Tibial nerve (tissue), 4 donors: ENCODE results near the gene BCL7A. TPM values are rescaled to one million over a fixed set of nuclear protein-coding genes. Genes with fewer than 3 reads are reported as not detected.

ENCODE experiments used
- DNase-seq, 2 donors: peaks; one replicate each; pipeline ENCODE4 v3.0.0-alpha.2; 2019; ENCODE audit warnings: low spot score in 2 of 2
- H3K27ac ChIP-seq, 4 donors: fragments of 200-600 bp; sonication (generic) in 3 of 4; one replicate each; pipeline ENCODE4 v1.5.1; 2017 to 2019; ENCODE audit warnings: mild to moderate bottlenecking in 1 of 4
- H3K27me3 ChIP-seq, 2 donors: fragments of 200-600 bp; sonication (generic) in 1 of 2; one replicate each; pipeline versions ENCODE4 v1.5.1 to v1.6.0; 2017 to 2019
- H3K36me3 ChIP-seq, 3 donors: fragments of 200-600 bp; sonication (generic); one replicate each; pipeline ENCODE4 v1.5.1; 2018 to 2019
- H3K4me1 ChIP-seq, 4 donors: fragments of 200-600 bp; sonication (generic) in 3 of 4; one replicate each; pipeline ENCODE4 v1.5.1; 2017 to 2019
- H3K4me3 ChIP-seq, 4 donors: fragments of 200-600 bp; sonication (generic) in 3 of 4; one replicate each; pipeline ENCODE4 v1.5.1; 2017 to 2019; ENCODE audit warnings: mild to moderate bottlenecking in 1 of 4, moderate library complexity in 1 of 4
- H3K9me3 ChIP-seq, 4 donors: fragments of 200-600 bp; sonication (generic) in 3 of 4; one replicate each; pipeline ENCODE4 v1.5.1; 2017 to 2019
- CTCF ChIP-seq, 5 experiments: fragments of 200-600 bp in 3 of 5; fragments of 450-650 bp in 2 of 5; sonication (generic) in 3 of 5; IDR thresholded peaks; one replicate each; pipeline ENCODE4 v1.5.1; 2016 to 2019; ENCODE audit warnings: antibody characterized with exemption in 5 of 5, mild to moderate bottlenecking in 3 of 5, moderate library complexity in 2 of 5
- EP300 ChIP-seq, 2 donors: sonication (generic); formaldehyde crosslinking; IDR thresholded peaks; one replicate each; pipeline ENCODE4 v1.6.1; 2017; ENCODE audit warnings: antibody characterized with exemption in 2 of 2, mild to moderate bottlenecking in 1 of 2
- POLR2A ChIP-seq, 2 donors: fragments of 450-650 bp; IDR thresholded peaks; one replicate each; pipeline ENCODE4 v1.6.1; 2017; ENCODE audit warnings: antibody characterized with exemption in 2 of 2, mild to moderate bottlenecking in 2 of 2, moderate library complexity in 2 of 2
- WGBS, 2 donors: methylation state at CpG; one replicate each; pipeline ENCODE4 v1.1.5; 2018; 5-methylcytosine and 5-hydroxymethylcytosine counted together
- total RNA-seq, 4 donors: library from RNA; depleted of rRNA; stranded (reverse); fragments of >200 nt; gene quantifications; one replicate each; pipeline ENCODE4 v1.1.0, GENCODE V29; 2016

BCL7A gene
- total RNA-seq, 4 donors from 2014 or later = 2.4 to 10.7 (median 5.1) TPM

GRCh38 chr12:122003651-122004611 lies 17.8 kb upstream of the BCL7A start:
- no peak for DNase-seq
- Histone ChIP-seq H3K9me3 (peaks cover 0 to 5% (median 0%) of the 10 kb centered on the region in 4 donors), H3K36me3 (no peaks in the 10 kb centered on the region), H3K4me1 (peaks cover 0 to 13% (median 2%) of the 10 kb centered on the region in 4 donors), H3K27ac (no peak overlapping the region), H3K27me3 (no peaks in the 10 kb centered on the region), H3K4me3 (no peak overlapping the region)
- 59 to 62% methylated on average over 21 to 25 of the region's 28 CpGs for WGBS, 2 donors
- TF ChIP-seq POLR2A (IDR thresholded peaks at IDR 0.05) (no peak), CTCF (IDR thresholded peaks at IDR 0.05) (no peak), EP300 (IDR thresholded peaks at IDR 0.05) (no peak)

GRCh38 chr12:122004633-122005071 lies 17.0 kb upstream of the BCL7A start:
- no peaks in the 10 kb centered on the region for H3K36me3 ChIP-seq
- peaks cover 0 to 13% (median 2%) of the 10 kb centered on the region in 4 donors for H3K4me1 ChIP-seq
- TF ChIP-seq POLR2A (IDR thresholded peaks at IDR 0.05) (no peak), CTCF (IDR thresholded peaks at IDR 0.05) (no peak), EP300 (IDR thresholded peaks at IDR 0.05) (no peak)
- H3K4me3 ChIP-seq = no peak overlapping the region
- 61 to 71% methylated on average over 12 of the region's 12 CpGs for WGBS, 2 donors
- H3K9me3 ChIP-seq = no peaks in the 10 kb centered on the region
- no peak for DNase-seq
- no peaks in the 10 kb centered on the region for H3K27me3 ChIP-seq
- no peak overlapping the region for H3K27ac ChIP-seq

- no peak for TF ChIP-seq CTCF (IDR thresholded peaks at IDR 0.05)
- no peak for TF ChIP-seq POLR2A (IDR thresholded peaks at IDR 0.05)
- no peak for TF ChIP-seq EP300 (IDR thresholded peaks at IDR 0.05)
- no peak overlapping the region for H3K4me3 ChIP-seq
- peaks cover 0 to 13% (median 2%) of the 10 kb centered on the region in 4 donors for H3K4me1 ChIP-seq
- DNase-seq = no peak
- no peaks in the 10 kb centered on the region for H3K36me3 ChIP-seq
- H3K27ac ChIP-seq = no peak overlapping the region
- H3K27me3 ChIP-seq = no peaks in the 10 kb centered on the region
- WGBS, 2 donors = 84 to 90% methylated on average over 11 of the region's 11 CpGs
- no peaks in the 10 kb centered on the region for H3K9me3 ChIP-seq
Measured at GRCh38 chr12:122005252-122005776, 16.4 kb upstream of the BCL7A start.

- H3K36me3 ChIP-seq = no peaks in the 10 kb centered on the region
- H3K4me3 ChIP-seq = no peak overlapping the region
- DNase-seq = no peak
- no peak overlapping the region for H3K27ac ChIP-seq
- TF ChIP-seq POLR2A (IDR thresholded peaks at IDR 0.05) (no peak), EP300 (IDR thresholded peaks at IDR 0.05) (no peak), CTCF (IDR thresholded peaks at IDR 0.05) (no peak)
- 87 to 90% methylated on average over 22 to 24 of the region's 24 CpGs for WGBS, 2 donors
- H3K9me3 ChIP-seq = no peaks in the 10 kb centered on the region
- no peaks in the 10 kb centered on the region for H3K27me3 ChIP-seq
- peaks cover 0 to 13% (median 2%) of the 10 kb centered on the region in 4 donors for H3K4me1 ChIP-seq
Measured at GRCh38 chr12:122006186-122006926, 15.3 kb upstream of the BCL7A start.
